Endothelial cell of umbilical vein (primary cell): Measurements from ENCODE around the gene ADIRF. TPM values are rescaled to one million over a fixed set of nuclear protein-coding genes. Genes with fewer than 3 reads are reported as not detected.

ENCODE experiments used
- BruUV-seq: library from RNA; stranded (reverse); fragments of 400-500 nt; replicated peaks from 2 replicates; lab custom pipeline; 2021; lab: Mats Ljungman, UMichigan
- CTCF ChIA-PET: fragments of 300-600, 350-600 bp; sonication (Branson Sonifier 250); formaldehyde crosslinking; loops from one replicate; lab custom pipeline; 2021; ENCODE audit warnings: antibody characterized with exemption, inconsistent platforms; lab: Charles Lee
- POLR2A ChIA-PET: fragments of 300-600, 350-600 bp; sonication (Branson Sonifier 250); formaldehyde crosslinking; loops from one replicate; lab custom pipeline; 2021; ENCODE audit warnings: antibody characterized with exemption, inconsistent platforms; lab: Charles Lee
- DNase-seq: peaks from one replicate; pipeline ENCODE4 v3.0.0-alpha.2; 2011; ENCODE audit warnings: low read depth, low spot score
- FAIRE-seq: peaks from 2 replicates; lab custom pipeline; 2011; peaks lifted over from hg19 to GRCh38; lab: Jason Lieb, UNC
- H2AFZ ChIP-seq: 2 replicates; pipeline ENCODE4 v1.6.0; 2012; ENCODE audit warnings: low read depth, low read length, control low read depth, inconsistent platforms
- H3K27ac ChIP-seq: 2 replicates; pipeline ENCODE4 v1.5.1; 2011; ENCODE audit warnings: low read depth, mild to moderate bottlenecking, control low read depth, low read length, moderate library complexity; ENCODE audit not compliant: insufficient read depth
- H3K27me3 ChIP-seq, 2 experiments: 2 replicates each; pipeline versions ENCODE4 v1.6.0 to v1.6.1; 2011; ENCODE audit warnings: low read length in 2 of 2, mixed read lengths in 1 of 2; ENCODE audit not compliant: control insufficient read depth in 2 of 2, insufficient read depth in 2 of 2
- H3K36me3 ChIP-seq, 2 experiments: 2 replicates in 1 of 2; 3 replicates in 1 of 2; pipeline ENCODE4 v1.5.1; 2011; ENCODE audit warnings: low read length in 2 of 2, mild to moderate bottlenecking in 1 of 2, moderate library complexity in 1 of 2; ENCODE audit not compliant: control insufficient read depth in 2 of 2, insufficient read depth in 2 of 2; ENCODE audit errors: extremely low read depth in 1 of 2
- H3K4me1 ChIP-seq: 3 replicates; pipeline ENCODE4 v1.5.1; 2011; ENCODE audit warnings: mild to moderate bottlenecking, low read length; ENCODE audit not compliant: control insufficient read depth, insufficient read depth; ENCODE audit errors: extremely low read depth
- H3K4me2 ChIP-seq: 2 replicates; pipeline ENCODE4 v1.6.1; 2011; ENCODE audit warnings: low read length, control low read depth, mixed read lengths; ENCODE audit not compliant: insufficient read depth
- H3K4me3 ChIP-seq, 3 experiments: fragments of 200-600 bp in 1 of 3; sonication (generic), shearing (Covaris generic) in 1 of 3; replicated peaks in 1 of 3; 2 replicates each; pipeline ENCODE4 v1.5.1; 2011 to 2016; ENCODE audit warnings: control low read depth in 3 of 3, low read length in 3 of 3, mild to moderate bottlenecking in 2 of 3, inconsistent platforms in 1 of 3, low read depth in 1 of 3, moderate library complexity in 1 of 3; ENCODE audit not compliant: insufficient read depth in 1 of 3
- H3K79me2 ChIP-seq: 2 replicates; pipeline ENCODE4 v1.6.0; 2012; ENCODE audit warnings: low read length, inconsistent platforms; ENCODE audit not compliant: control insufficient read depth, insufficient read depth
- H3K9ac ChIP-seq: replicated peaks from 2 replicates; pipeline ENCODE3; 2011; ENCODE audit warnings: low read length, control low read depth; ENCODE audit not compliant: insufficient read depth; ENCODE audit errors: extremely low read depth
- H3K9me1 ChIP-seq: replicated peaks from 3 replicates; pipeline ENCODE4 v1.6.0; 2011; ENCODE audit warnings: mild to moderate bottlenecking, low read length; ENCODE audit not compliant: control insufficient read depth, insufficient read depth; ENCODE audit errors: extremely low read depth
- H3K9me3 ChIP-seq: replicated peaks from 2 replicates; pipeline ENCODE4 v1.5.1; 2012; ENCODE audit warnings: low read length, inconsistent platforms; ENCODE audit not compliant: control insufficient read depth, insufficient read depth
- H4K20me1 ChIP-seq: replicated peaks from 2 replicates; pipeline ENCODE3; 2011; ENCODE audit warnings: mild to moderate bottlenecking, low read length; ENCODE audit not compliant: control insufficient read depth, insufficient read depth; ENCODE audit errors: extremely low read depth
- EZH2 ChIP-seq: IDR thresholded peaks from 2 replicates; pipeline ENCODE4 v1.6.1; 2012; ENCODE audit warnings: borderline replicate concordance, low read depth, mild to moderate bottlenecking, moderate library complexity, low read length, inconsistent platforms; ENCODE audit not compliant: severe bottlenecking
- FOS ChIP-seq: IDR thresholded peaks from 2 replicates; pipeline ENCODE4 v1.6.1; 2011; ENCODE audit warnings: mild to moderate bottlenecking, low read length, moderate library complexity, borderline replicate concordance; ENCODE audit not compliant: insufficient read depth
- GATA2 ChIP-seq: IDR thresholded peaks from 2 replicates; pipeline ENCODE4 v1.7.0; 2011; ENCODE audit warnings: low read depth, mild to moderate bottlenecking, moderate library complexity, mixed read lengths, low read length; ENCODE audit not compliant: insufficient read length, insufficient read depth
- JUN ChIP-seq: IDR thresholded peaks from 2 replicates; pipeline ENCODE4 v1.6.1; 2011; ENCODE audit warnings: borderline replicate concordance, low read depth; ENCODE audit not compliant: insufficient read length, insufficient read depth
- MYC ChIP-seq: IDR thresholded peaks from one replicate; pipeline ENCODE4 v1.6.1; 2011; ENCODE audit warnings: mild to moderate bottlenecking, low read depth, low read length
- POLR2A ChIP-seq: IDR thresholded peaks from 2 replicates; pipeline ENCODE4 v1.6.1; 2012; ENCODE audit warnings: low read depth, mild to moderate bottlenecking, control low read depth, low read length
- POLR2AphosphoS5 ChIP-seq: IDR thresholded peaks from 2 replicates; pipeline ENCODE4 v1.6.1; 2012; ENCODE audit warnings: low read depth, mild to moderate bottlenecking, control low read depth, low read length, moderate library complexity; ENCODE audit not compliant: insufficient read depth
- dilution Hi-C: fragments of 300-500 bp; cut with MboI; formaldehyde crosslinking; loops from one replicate; pipeline ENCODE4 v1.15.0; 2019; ENCODE audit warnings: low sequenced_read_pairs; ENCODE audit not compliant: extremely low pct_ligation_motif_present
- intact Hi-C: fragments of 100-400 bp; cut with micrococcal nuclease; formaldehyde crosslinking; loops from one replicate; pipeline ENCODE4 v1.10.0; 2022
- polyA plus RNA-seq, 4 experiments: library from polyadenylated mRNA; depleted of rRNA in 3 of 4; stranded (reverse) in 3 of 4; unstranded in 1 of 4; fragments of >200 nt; gene quantifications; 2 replicates each; pipeline versions ENCODE4 v1.2.1 to v1.2.3, GENCODE V29; 2011 to 2012; ENCODE audit warnings: missing spikeins in 1 of 4
- total RNA-seq: library from RNA; stranded (reverse); gene quantifications from 2 replicates; pipeline ENCODE4 v1.2.3, GENCODE V29; 2021
- TF ChIP-seq, protein P1 (sequence below): IDR thresholded peaks from 2 replicates; pipeline ENCODE4 v1.6.1; 2011; ENCODE audit not compliant: insufficient read depth, insufficient read length
- TF ChIP-seq, protein P2 (sequence below), 2 donors: IDR thresholded peaks; 1 replicate in 1 of 2; 2 replicates in 1 of 2; pipeline ENCODE4 v1.5.1; 2011; ENCODE audit warnings: low read length in 2 of 2, mild to moderate bottlenecking in 2 of 2, moderate library complexity in 2 of 2, control low read depth in 1 of 2, inconsistent platforms in 1 of 2, low read depth in 1 of 2; ENCODE audit not compliant: insufficient read depth in 1 of 2; ENCODE audit errors: extremely low read depth in 1 of 2

The ADIRF gene
- total and polyA plus RNA-seq, 2 donors (not counting 3 experiments of a cell fraction or from before 2014, with no cell fraction given): 3.7 to 4.4 TPM

DNA sequence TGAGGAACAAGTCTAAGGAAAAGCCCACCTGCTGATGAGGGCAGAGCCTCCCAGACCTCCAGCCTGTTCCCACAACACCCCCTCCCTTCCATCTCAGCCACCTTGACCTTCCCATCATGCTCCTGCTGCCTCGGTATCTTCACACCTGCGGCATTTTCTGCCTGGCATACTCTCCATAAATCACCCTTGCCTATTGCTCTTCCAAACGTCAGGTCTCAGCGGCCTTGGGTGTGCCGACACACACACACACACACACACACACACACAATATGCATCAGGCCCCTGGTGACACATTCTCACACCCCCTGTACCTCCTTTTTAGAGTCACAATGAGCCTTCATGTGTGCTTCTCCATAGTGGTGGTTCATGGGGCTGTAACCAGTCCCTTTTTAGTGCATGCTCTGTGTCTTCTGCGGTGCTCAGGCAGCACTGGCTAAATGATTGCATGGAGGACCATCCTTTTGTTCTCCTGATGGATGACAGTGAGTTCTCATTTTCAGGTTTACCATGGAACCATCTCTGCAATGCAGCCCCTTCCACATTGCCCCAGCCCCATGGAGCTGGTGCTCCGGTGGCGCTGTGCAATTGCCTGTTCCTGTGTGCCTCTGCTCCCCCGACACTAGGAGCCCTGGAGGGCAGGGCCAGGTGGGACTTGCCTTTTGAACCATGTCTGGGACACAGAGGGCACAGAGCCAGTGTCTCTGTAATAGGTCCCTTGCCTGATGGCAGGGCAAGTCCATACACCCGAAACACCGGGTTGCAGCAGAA is 4.5 kb downstream of the ADIRF start:
- Histone ChIP-seq H4K20me1 (no peaks in the 10 kb centered on the region), H3K27me3 (no peaks in the 10 kb centered on the region), H3K79me2 (no peaks in the 10 kb centered on the region), H3K36me3 (no peaks in the 10 kb centered on the region), H3K4me1 (peaks cover 35% of the 10 kb centered on the region), H3K27ac (no peak overlapping the region), H3K9me3 (no peaks in the 10 kb centered on the region), H3K4me3 (no peak overlapping the region), H3K9me1 (no peaks in the 10 kb centered on the region), H3K9ac (no peak overlapping the region), H3K4me2 (no peak overlapping the region), H2AFZ (no peak overlapping the region)
- BruUV-seq: no TSS peak
- POLR2A ChIA-PET: no interaction called here
- dilution Hi-C loops: no loop called here
- CTCF ChIA-PET: no interaction called here
- intact Hi-C loops: loop anchor here (5.0 kb wide), 1 partner anchor 690 kb away; no protein-coding TSS in a partner anchor
- DNase-seq: no peak
- TF ChIP-seq GATA2: no peak
- TF ChIP-seq MYC: no peak
- no peak for TF ChIP-seq EZH2
- TF ChIP-seq FOS: no peak
- TF ChIP-seq POLR2A: no peak
- no peak for TF ChIP-seq POLR2AphosphoS5
- TF ChIP-seq, protein P1, sequence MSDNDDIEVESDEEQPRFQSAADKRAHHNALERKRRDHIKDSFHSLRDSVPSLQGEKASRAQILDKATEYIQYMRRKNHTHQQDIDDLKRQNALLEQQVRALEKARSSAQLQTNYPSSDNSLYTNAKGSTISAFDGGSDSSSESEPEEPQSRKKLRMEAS: no peak
- TF ChIP-seq, protein P2, sequence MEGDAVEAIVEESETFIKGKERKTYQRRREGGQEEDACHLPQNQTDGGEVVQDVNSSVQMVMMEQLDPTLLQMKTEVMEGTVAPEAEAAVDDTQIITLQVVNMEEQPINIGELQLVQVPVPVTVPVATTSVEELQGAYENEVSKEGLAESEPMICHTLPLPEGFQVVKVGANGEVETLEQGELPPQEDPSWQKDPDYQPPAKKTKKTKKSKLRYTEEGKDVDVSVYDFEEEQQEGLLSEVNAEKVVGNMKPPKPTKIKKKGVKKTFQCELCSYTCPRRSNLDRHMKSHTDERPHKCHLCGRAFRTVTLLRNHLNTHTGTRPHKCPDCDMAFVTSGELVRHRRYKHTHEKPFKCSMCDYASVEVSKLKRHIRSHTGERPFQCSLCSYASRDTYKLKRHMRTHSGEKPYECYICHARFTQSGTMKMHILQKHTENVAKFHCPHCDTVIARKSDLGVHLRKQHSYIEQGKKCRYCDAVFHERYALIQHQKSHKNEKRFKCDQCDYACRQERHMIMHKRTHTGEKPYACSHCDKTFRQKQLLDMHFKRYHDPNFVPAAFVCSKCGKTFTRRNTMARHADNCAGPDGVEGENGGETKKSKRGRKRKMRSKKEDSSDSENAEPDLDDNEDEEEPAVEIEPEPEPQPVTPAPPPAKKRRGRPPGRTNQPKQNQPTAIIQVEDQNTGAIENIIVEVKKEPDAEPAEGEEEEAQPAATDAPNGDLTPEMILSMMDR (IDR thresholded peaks at IDR 0.05; ENCODE audit: extremely low read depth in 1 of 2, insufficient read depth in 1 of 2, low read depth in 1 of 2, low read length in 2 of 2): no peak
- no peak for TF ChIP-seq JUN
- no peak for FAIRE-seq
